ENCODE results near the gene PKHD1.

The PKHD1 gene

GRCh38 chr6:51648774-51649173 lies 438.6 kb downstream of the PKHD1 start:
- TF ChIP-seq TAF1 (IDR thresholded peaks at IDR 0.05; ENCODE audit: borderline replicate concordance, insufficient read depth, low read length) (no peak), REST (IDR thresholded peaks at IDR 0.05; ENCODE audit: insufficient read depth in 1 of 2, low read depth in 2 of 2, low read length in 2 of 2) (no peak)

DNA sequence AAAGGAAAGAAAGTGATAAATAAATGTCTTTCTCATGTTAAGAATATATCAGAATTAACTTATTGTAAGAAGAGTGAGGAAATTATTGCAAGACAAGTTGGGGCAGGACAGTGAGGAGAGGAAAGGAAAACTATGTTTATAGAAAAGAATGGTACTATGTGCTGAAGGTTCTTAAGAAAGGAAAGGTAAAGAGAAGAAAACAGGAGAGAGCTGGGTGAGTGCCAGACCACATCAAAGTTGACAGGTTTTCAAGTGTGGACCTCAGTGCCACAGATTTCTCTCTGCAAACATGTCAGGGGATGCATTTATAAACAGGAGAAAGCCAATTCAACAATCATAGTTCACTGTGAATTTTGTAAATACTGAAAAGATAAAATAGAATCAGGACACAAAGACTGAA lies 439.2 kb downstream of the PKHD1 start:
- TF ChIP-seq FOXP2 (optimal IDR thresholded peaks at IDR 0.05; ENCODE audit: borderline replicate concordance, extremely low read depth, extremely low read length, insufficient read depth) (no peak), SIN3A (IDR thresholded peaks at IDR 0.05; ENCODE audit: borderline replicate concordance, insufficient read depth, low read length) (no peak), TAF1 (IDR thresholded peaks at IDR 0.05; ENCODE audit: borderline replicate concordance, insufficient read depth, low read length) (no peak), REST (IDR thresholded peaks at IDR 0.05; ENCODE audit: insufficient read depth in 1 of 2, low read depth in 2 of 2, low read length in 2 of 2) (no peak), POLR2AphosphoS5 (IDR thresholded peaks at IDR 0.05; ENCODE audit: low read depth, low read length) (no peak)

DNA sequence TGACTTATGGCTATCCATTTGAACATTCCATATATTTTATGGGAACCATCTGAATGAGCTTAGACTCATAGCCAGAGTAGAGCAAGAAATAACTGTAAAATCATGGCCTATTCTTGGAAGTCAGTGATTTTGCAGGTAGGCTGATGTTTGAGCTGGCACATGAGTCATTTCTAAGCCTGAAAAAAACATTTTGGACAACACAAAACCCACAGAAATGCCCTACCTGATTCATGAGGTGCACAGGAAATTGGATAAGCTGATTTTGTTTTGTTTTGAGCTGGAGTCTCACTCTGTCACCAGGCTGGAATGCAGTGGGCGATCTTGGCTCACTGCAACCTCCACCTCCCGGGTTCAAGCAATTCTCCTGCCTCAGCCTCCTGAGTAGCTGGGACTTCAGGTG lies 443.0 kb downstream of the PKHD1 start:
- no peak for TF ChIP-seq FOXP2 (optimal IDR thresholded peaks at IDR 0.05; ENCODE audit: borderline replicate concordance, extremely low read depth, extremely low read length, insufficient read depth)

GRCh38 chr6:51640021-51640420 lies 447.4 kb downstream of the PKHD1 start:
- no peak for TF ChIP-seq FOXP2 (optimal IDR thresholded peaks at IDR 0.05; ENCODE audit: borderline replicate concordance, extremely low read depth, extremely low read length, insufficient read depth)
- no peak for TF ChIP-seq SIN3A (IDR thresholded peaks at IDR 0.05; ENCODE audit: borderline replicate concordance, insufficient read depth, low read length)
- TF ChIP-seq POLR2AphosphoS5 (IDR thresholded peaks at IDR 0.05; ENCODE audit: low read depth, low read length), result no peak

DNA sequence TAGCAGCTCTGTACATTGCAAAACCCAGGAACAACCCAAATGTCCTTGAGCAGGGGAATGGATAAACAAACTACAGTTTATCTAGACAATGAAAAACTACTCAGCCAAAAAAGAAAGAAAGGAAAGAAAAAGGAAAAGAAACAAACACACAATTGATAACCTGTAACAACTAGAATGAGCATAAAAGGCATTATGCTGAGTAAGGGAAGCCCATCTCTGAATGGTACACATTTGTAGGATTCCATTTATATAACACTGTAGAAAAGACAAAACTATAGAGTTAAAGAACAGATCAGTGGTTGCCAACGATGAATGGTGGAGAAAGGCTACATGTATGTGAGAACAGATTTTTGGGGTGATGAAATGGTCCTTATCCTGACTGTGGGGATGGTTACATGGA lies 454.0 kb downstream of the PKHD1 start:
- no peak for TF ChIP-seq REST (IDR thresholded peaks at IDR 0.05; ENCODE audit: insufficient read depth in 1 of 2, low read depth in 2 of 2, low read length in 2 of 2)
- TF ChIP-seq FOXP2 (optimal IDR thresholded peaks at IDR 0.05; ENCODE audit: borderline replicate concordance, extremely low read depth, extremely low read length, insufficient read depth), result no peak
- TF ChIP-seq TAF1 (IDR thresholded peaks at IDR 0.05; ENCODE audit: borderline replicate concordance, insufficient read depth, low read length), result no peak
- no peak for TF ChIP-seq SIN3A (IDR thresholded peaks at IDR 0.05; ENCODE audit: borderline replicate concordance, insufficient read depth, low read length)
- no peak for TF ChIP-seq POLR2AphosphoS5 (IDR thresholded peaks at IDR 0.05; ENCODE audit: low read depth, low read length)

DNA sequence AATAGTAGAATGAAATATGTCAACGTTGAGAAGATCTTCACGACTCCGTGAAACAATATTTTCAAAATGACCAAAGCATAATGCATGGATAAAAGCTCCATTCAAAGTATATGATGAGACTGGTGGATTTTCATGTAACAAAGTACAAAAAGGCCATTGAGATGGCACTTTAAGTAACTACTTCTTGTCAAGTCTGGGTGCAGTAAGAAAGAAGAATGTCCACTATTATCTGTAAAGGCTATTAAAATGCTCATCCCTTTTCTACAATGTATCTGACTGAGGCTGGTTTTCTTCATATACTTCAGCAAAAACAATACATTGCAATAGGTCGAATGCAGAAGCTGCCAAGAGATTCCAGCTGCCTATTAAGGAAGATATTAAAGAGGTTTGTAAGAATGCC lies 457.4 kb downstream of the PKHD1 start:
- TF ChIP-seq SIN3A (IDR thresholded peaks at IDR 0.05; ENCODE audit: borderline replicate concordance, insufficient read depth, low read length) (no peak), TAF1 (IDR thresholded peaks at IDR 0.05; ENCODE audit: borderline replicate concordance, insufficient read depth, low read length) (no peak)

- TF ChIP-seq POLR2AphosphoS5 (IDR thresholded peaks at IDR 0.05; ENCODE audit: low read depth, low read length) (no peak), REST (IDR thresholded peaks at IDR 0.05; ENCODE audit: insufficient read depth in 1 of 2, low read depth in 2 of 2, low read length in 2 of 2) (no peak), FOXP2 (optimal IDR thresholded peaks at IDR 0.05; ENCODE audit: borderline replicate concordance, extremely low read depth, extremely low read length, insufficient read depth) (no peak), SIN3A (IDR thresholded peaks at IDR 0.05; ENCODE audit: borderline replicate concordance, insufficient read depth, low read length) (no peak), TAF1 (IDR thresholded peaks at IDR 0.05; ENCODE audit: borderline replicate concordance, insufficient read depth, low read length) (no peak)
These were observed 461.0 kb downstream of the PKHD1 start for GRCh38 chr6:51626391-51626790.
